Hepatocyte (in vitro differentiated cells): ENCODE measurements around the gene CCDC197. TPM values are rescaled to one million over a fixed set of nuclear protein-coding genes. Genes with fewer than 3 reads are reported as not detected.

ENCODE experiments used
- DNase-seq: peaks from one replicate; pipeline ENCODE4 v3.0.0-alpha.2; 2016; ENCODE audit warnings: low spot score
- H2AFZ ChIP-seq: fragments of 200-600 bp; sonication (generic); 2 replicates; pipeline ENCODE4 v1.6.0; 2016; ENCODE audit warnings: antibody characterized with exemption, mild to moderate bottlenecking
- H3K27ac ChIP-seq: fragments of 200-600 bp; sonication (generic); 2 replicates; pipeline ENCODE4 v1.5.1; 2016; ENCODE audit warnings: mild to moderate bottlenecking
- H3K27me3 ChIP-seq: fragments of 200-600 bp; sonication (generic); 2 replicates; pipeline ENCODE4 v1.6.1; 2016
- H3K36me3 ChIP-seq: fragments of 200-600 bp; sonication (generic); replicated peaks from 2 replicates; pipeline ENCODE4 v1.5.1; 2016; ENCODE audit warnings: low read depth; ENCODE audit not compliant: insufficient read depth
- H3K4me1 ChIP-seq: fragments of 200-600 bp; sonication (generic); 2 replicates; pipeline ENCODE4 v1.5.1; 2016; ENCODE audit warnings: mild to moderate bottlenecking, moderate library complexity; ENCODE audit not compliant: insufficient read depth
- H3K4me2 ChIP-seq: fragments of 200-600 bp; sonication (generic); 2 replicates; pipeline ENCODE4 v1.6.0; 2016
- H3K4me3 ChIP-seq: fragments of 200-600 bp; sonication (generic); 2 replicates; pipeline ENCODE4 v1.5.1; 2016; ENCODE audit warnings: mild to moderate bottlenecking
- H3K79me2 ChIP-seq: fragments of 200-600 bp; sonication (generic); 2 replicates; pipeline ENCODE4 v1.6.0; 2017; ENCODE audit warnings: mild to moderate bottlenecking
- H3K9me2 ChIP-seq: fragments of 200-600 bp; sonication (generic); replicated peaks from 2 replicates; pipeline ENCODE4 v1.6.0; 2017; ENCODE audit warnings: mild to moderate bottlenecking; ENCODE audit not compliant: insufficient read depth
- H3K9me3 ChIP-seq: fragments of 200-600 bp; sonication (generic); 2 replicates; pipeline ENCODE4 v1.5.1; 2016; ENCODE audit warnings: low read depth, mild to moderate bottlenecking
- H4K20me1 ChIP-seq: fragments of 200-600 bp; sonication (generic); 2 replicates; pipeline ENCODE4 v1.6.0; 2016; ENCODE audit warnings: mild to moderate bottlenecking; ENCODE audit not compliant: insufficient read depth, poor library complexity, severe bottlenecking
- EZH2 ChIP-seq: fragments of 200-600 bp; sonication (generic); IDR thresholded peaks from 2 replicates; pipeline ENCODE4 v1.6.1; 2016; ENCODE audit warnings: antibody characterized with exemption, mild to moderate bottlenecking, borderline replicate concordance
- EZH2phosphoT487 ChIP-seq: fragments of 200-600 bp; sonication (generic); IDR thresholded peaks from one replicate; pipeline ENCODE4 v1.6.1; 2018; ENCODE audit warnings: antibody characterized with exemption, mild to moderate bottlenecking, low read depth, moderate library complexity; ENCODE audit not compliant: unreplicated experiment, severe bottlenecking
- WGBS: methylation state at CpG from one replicate; pipeline ENCODE4 v1.1.6; 2016; ENCODE audit warnings: low lambda C conversion rate; ENCODE audit errors: missing lambda C conversion rate; 5-methylcytosine and 5-hydroxymethylcytosine counted together
- polyA plus RNA-seq: library from polyadenylated mRNA; unstranded; fragments of >200 nt; fragmentation: Nextera tagmentation; extraction: Ambion mirVana; gene quantifications from 2 replicates; pipeline ENCODE4 v1.2.1, GENCODE V29; 2016
- total RNA-seq: library from RNA; depleted of rRNA; stranded (reverse); fragments of >200 nt; gene quantifications from 2 replicates; pipeline ENCODE4 v1.2.3, GENCODE V29; 2014
- TF ChIP-seq, protein P1 (sequence below): fragments of 200-600 bp; sonication (generic); IDR thresholded peaks from 2 replicates; pipeline ENCODE4 v1.5.1; 2016; ENCODE audit warnings: antibody characterized with exemption, mild to moderate bottlenecking; ENCODE audit not compliant: poor library complexity

The CCDC197 gene
- total and polyA plus RNA-seq, 2 experiments from 2014 or later = not detected

DNA sequence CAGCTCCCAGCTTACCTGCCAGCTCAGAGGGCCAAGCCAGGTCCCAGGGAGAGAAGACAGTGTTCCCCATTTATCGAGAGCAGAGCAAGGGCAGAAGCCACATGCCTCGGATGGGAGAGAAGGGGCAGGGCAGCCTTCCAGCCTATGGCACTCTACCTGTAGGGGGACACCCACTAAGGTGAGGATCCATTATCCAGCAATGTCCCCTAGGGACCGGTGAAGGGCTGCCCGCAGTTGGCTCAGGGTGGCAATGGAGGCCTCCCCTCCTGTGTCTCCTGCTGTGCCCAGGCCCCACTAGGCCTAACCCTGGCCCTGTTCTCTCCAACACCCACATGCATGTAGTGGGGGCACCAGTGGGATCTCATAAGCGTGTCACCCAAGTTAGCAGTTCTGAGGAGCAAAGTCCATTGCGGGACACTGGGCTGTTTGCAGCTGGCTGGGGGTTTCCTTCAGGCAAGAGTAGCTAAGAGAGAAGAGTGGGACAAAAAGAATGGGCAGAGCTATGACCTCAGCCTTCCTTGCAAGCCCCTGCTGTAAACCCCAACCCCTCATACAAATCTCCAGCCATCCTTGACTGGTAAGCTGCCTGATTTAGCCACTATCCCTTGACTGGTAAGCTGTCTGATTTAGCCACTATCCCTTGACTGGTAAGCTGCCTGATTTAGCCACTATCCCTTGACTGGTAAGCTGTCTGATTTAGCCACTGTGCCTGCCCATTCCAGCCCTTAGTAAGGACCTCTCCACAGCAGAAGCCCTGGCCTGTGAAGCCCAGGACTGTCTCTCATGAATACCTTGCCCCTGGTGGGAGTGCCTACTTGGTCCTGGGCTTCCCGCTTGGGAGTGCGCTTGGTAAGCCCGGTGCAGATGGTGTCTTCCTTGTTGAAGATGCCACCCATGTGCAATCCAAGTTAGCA, 15.5 kb upstream of the CCDC197 start:
- H2AFZ ChIP-seq = no peak overlapping the region
- H3K9me3 ChIP-seq = no peaks in the 10 kb centered on the region
- H3K4me3 ChIP-seq = no peak overlapping the region
- H3K79me2 ChIP-seq = no peaks in the 10 kb centered on the region
- H3K9me2 ChIP-seq = no peaks in the 10 kb centered on the region
- DNase-seq = no peak
- WGBS = 92% methylated on average over 9 of the region's 9 CpGs
- no peaks in the 10 kb centered on the region for H4K20me1 ChIP-seq
- TF ChIP-seq EZH2 (no peak), EZH2phosphoT487 (no peak)
- TF ChIP-seq, protein P1, sequence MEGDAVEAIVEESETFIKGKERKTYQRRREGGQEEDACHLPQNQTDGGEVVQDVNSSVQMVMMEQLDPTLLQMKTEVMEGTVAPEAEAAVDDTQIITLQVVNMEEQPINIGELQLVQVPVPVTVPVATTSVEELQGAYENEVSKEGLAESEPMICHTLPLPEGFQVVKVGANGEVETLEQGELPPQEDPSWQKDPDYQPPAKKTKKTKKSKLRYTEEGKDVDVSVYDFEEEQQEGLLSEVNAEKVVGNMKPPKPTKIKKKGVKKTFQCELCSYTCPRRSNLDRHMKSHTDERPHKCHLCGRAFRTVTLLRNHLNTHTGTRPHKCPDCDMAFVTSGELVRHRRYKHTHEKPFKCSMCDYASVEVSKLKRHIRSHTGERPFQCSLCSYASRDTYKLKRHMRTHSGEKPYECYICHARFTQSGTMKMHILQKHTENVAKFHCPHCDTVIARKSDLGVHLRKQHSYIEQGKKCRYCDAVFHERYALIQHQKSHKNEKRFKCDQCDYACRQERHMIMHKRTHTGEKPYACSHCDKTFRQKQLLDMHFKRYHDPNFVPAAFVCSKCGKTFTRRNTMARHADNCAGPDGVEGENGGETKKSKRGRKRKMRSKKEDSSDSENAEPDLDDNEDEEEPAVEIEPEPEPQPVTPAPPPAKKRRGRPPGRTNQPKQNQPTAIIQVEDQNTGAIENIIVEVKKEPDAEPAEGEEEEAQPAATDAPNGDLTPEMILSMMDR = no peak
- H3K36me3 ChIP-seq = no peaks in the 10 kb centered on the region
- H3K27me3 ChIP-seq = no peaks in the 10 kb centered on the region
- no peak overlapping the region for H3K27ac ChIP-seq
- no peak overlapping the region for H3K4me2 ChIP-seq
- peaks cover 8% of the 10 kb centered on the region for H3K4me1 ChIP-seq

DNA sequence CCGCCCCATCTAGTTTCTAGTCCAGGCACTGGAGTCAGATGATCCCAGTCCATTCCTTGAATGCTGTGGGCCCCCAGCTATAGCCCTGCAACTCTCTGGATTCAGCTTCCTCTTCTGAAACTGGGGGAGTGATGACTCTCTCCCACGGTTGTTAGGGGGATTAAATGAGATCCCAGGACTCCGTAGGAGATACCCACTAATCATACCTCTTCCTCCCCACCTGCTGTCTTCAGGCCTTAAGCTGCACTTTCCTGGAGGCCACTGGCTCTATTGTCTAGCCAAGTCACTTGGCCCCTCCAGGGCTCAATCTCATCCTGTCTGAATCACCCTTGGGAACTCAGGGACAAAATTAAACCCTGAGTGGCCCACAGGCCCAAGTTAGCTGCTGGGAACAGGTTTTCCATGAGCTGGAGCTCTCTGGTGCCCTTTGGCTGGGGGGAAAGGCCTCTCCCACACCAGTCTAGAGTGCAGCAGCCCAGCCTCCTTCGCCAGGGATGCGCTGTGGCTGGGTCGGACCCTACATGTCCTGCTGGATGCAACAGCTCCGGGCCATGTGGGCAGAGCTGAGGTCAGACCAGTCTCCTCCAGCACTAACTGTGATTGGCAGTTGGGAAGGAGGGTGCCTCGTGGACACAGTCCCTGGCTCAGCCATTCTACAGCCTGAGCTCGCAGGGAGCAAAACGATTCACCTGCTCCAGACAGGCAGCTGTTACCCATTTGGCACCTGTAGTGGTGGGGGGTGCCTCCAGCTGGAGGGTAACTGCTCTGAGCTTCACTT, 14.7 kb upstream of the CCDC197 start:
- H3K9me2 ChIP-seq = no peaks in the 10 kb centered on the region
- H3K27ac ChIP-seq = no peak overlapping the region
- no peak overlapping the region for H3K4me3 ChIP-seq
- no peaks in the 10 kb centered on the region for H3K36me3 ChIP-seq
- WGBS = 78% methylated on average over 10 of the region's 10 CpGs
- H3K9me3 ChIP-seq = no peaks in the 10 kb centered on the region
- TF ChIP-seq EZH2phosphoT487 (no peak), EZH2 (no peak)
- TF ChIP-seq, protein P1 = no peak
- H2AFZ ChIP-seq = no peak overlapping the region
- H3K79me2 ChIP-seq = no peaks in the 10 kb centered on the region
- no peak overlapping the region for H3K4me2 ChIP-seq
- H4K20me1 ChIP-seq = no peaks in the 10 kb centered on the region
- no peak for DNase-seq
- H3K4me1 ChIP-seq = peaks cover 8% of the 10 kb centered on the region
- H3K27me3 ChIP-seq = no peaks in the 10 kb centered on the region

GRCh38 chr14:93984070-93984469, 13.0 kb upstream of the CCDC197 start:
- TF ChIP-seq EZH2phosphoT487 (no peak), EZH2 (no peak)
- TF ChIP-seq, protein P1 = no peak
- H3K9me2 ChIP-seq = no peaks in the 10 kb centered on the region
- H3K4me3 ChIP-seq = no peak overlapping the region
- no peak for DNase-seq
- H3K4me2 ChIP-seq = no peak overlapping the region
- H3K79me2 ChIP-seq = no peaks in the 10 kb centered on the region
- no peak overlapping the region for H2AFZ ChIP-seq
- H4K20me1 ChIP-seq = no peaks in the 10 kb centered on the region
- no peak overlapping the region for H3K27ac ChIP-seq
- no peaks in the 10 kb centered on the region for H3K27me3 ChIP-seq
- no peaks in the 10 kb centered on the region for H3K9me3 ChIP-seq
- H3K4me1 ChIP-seq = peaks cover 8% of the 10 kb centered on the region
- H3K36me3 ChIP-seq = no peaks in the 10 kb centered on the region
- WGBS = 87% methylated on average over 3 of the region's 3 CpGs
